Upper lobe of left lung (tissue), 4 donors: Measurements from ENCODE around the gene SNX21.

Experiments
- POLR2A ChIP-seq, 4 donors: fragments of 450-650 bp; IDR thresholded peaks; one replicate each; pipeline ENCODE4 v1.5.1; 2016 to 2017; ENCODE audit warnings: antibody characterized with exemption in 4 of 4, mild to moderate bottlenecking in 2 of 4
- POLR2AphosphoS5 ChIP-seq, 2 donors: sonication (generic); formaldehyde crosslinking; IDR thresholded peaks; one replicate each; pipeline ENCODE4 v1.5.1; 2017; ENCODE audit warnings: antibody characterized with exemption in 2 of 2
- TF ChIP-seq, protein P1 (sequence below), 6 experiments: fragments of 450-650 bp in 4 of 6; fragments of 200-600 bp in 2 of 6; sonication (generic) in 2 of 6; IDR thresholded peaks; one replicate each; pipeline ENCODE4 v1.5.1; 2016 to 2019; ENCODE audit warnings: antibody characterized with exemption in 6 of 6

DNA sequence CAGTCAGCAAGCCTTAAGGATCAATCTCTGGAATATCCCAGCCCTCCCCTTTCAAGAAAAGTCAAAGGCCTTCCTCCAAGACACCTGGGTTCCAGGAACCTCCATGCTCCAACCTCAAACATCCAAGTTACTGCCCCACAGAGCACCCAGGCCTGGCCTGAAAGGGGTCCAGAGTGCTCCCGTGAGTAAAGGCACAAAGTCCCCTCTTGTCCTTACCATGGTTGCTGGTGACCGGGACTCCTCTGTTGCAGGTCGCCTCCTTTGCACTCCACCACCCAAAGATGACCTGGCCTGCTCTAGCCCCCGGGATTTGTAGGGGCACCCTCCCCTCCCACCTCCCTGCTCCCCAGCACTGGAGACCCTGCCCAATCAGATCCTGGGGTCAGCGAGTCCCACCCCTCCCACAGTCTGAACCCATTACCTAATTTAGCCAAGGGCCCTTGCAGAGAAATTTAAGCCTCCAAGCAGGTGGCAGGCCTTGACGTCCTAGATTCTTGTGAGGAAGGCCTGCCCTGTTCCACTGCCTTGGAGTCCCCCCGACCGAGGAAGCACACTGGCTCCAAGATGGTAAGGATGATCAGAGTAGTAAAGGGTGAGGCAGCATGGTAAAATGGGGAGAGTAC is 6.5 kb upstream of the SNX21 start, which contains the start of gene TNNC2:
- TF ChIP-seq, protein P1, sequence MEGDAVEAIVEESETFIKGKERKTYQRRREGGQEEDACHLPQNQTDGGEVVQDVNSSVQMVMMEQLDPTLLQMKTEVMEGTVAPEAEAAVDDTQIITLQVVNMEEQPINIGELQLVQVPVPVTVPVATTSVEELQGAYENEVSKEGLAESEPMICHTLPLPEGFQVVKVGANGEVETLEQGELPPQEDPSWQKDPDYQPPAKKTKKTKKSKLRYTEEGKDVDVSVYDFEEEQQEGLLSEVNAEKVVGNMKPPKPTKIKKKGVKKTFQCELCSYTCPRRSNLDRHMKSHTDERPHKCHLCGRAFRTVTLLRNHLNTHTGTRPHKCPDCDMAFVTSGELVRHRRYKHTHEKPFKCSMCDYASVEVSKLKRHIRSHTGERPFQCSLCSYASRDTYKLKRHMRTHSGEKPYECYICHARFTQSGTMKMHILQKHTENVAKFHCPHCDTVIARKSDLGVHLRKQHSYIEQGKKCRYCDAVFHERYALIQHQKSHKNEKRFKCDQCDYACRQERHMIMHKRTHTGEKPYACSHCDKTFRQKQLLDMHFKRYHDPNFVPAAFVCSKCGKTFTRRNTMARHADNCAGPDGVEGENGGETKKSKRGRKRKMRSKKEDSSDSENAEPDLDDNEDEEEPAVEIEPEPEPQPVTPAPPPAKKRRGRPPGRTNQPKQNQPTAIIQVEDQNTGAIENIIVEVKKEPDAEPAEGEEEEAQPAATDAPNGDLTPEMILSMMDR (IDR thresholded peaks at IDR 0.05): no peak
- TF ChIP-seq POLR2A (IDR thresholded peaks at IDR 0.05) (no peak), POLR2AphosphoS5 (IDR thresholded peaks at IDR 0.05) (no peak)
